HepG2 (cell line): Measurements from ENCODE around the gene GRM7. TPM values are rescaled to one million over a fixed set of nuclear protein-coding genes. Genes with fewer than 3 reads are reported as not detected.

Experiments used
- ATAC-seq: fragments of 200-7000 bp; cut with Tn5 transposase; 3 replicates; pipeline ENCODE4 v1.9.1; 2020; ENCODE audit warnings: mild to moderate bottlenecking, moderate library complexity
- Bru-seq: library from RNA; stranded (reverse); fragments of 400-500 nt; gene quantifications from one replicate; lab custom pipeline; 2021; lab: Mats Ljungman, UMichigan
- BruChase-seq, 2 experiments: library from RNA; stranded (reverse); fragments of 400-500 nt; gene quantifications; one replicate each; lab custom pipeline; 2021; lab: Mats Ljungman, UMichigan
- BruUV-seq: library from RNA; stranded (reverse); fragments of 400-500 nt; replicated peaks from 2 replicates; lab custom pipeline; 2021; lab: Mats Ljungman, UMichigan
- CTCF ChIA-PET: fragments of 300-600 bp; formaldehyde crosslinking; extraction: SDS; loops from one replicate; lab custom pipeline; 2021; ENCODE audit warnings: low total read pairs, inconsistent platforms, low intra/inter-chr PET ratio; lab: Yijun Ruan, JAX
- POLR2A ChIA-PET: fragments of 350-600 bp; sonication (Branson Sonifier 250); formaldehyde crosslinking; loops from one replicate; lab custom pipeline; 2020; ENCODE audit warnings: antibody characterized with exemption, inconsistent platforms; lab: Yijun Ruan, JAX
- DNase-seq: peaks from one replicate; pipeline ENCODE4 v3.0.0-alpha.2; 2015; ENCODE audit warnings: low spot score
- FAIRE-seq: peaks from 3 replicates; lab custom pipeline; 2011; peaks lifted over from hg19 to GRCh38; lab: Jason Lieb, UNC
- H2AFZ ChIP-seq: one replicate; pipeline ENCODE4 v1.6.1; 2011; ENCODE audit warnings: low read length, inconsistent platforms
- H3K27ac ChIP-seq: fragments of 300-600 bp; 3 replicates; pipeline ENCODE4 v1.8.0; 2011; ENCODE audit warnings: mixed run types, mild to moderate bottlenecking, mixed read lengths, low read length, inconsistent platforms; ENCODE audit not compliant: insufficient read depth; ENCODE audit errors: extremely low read length
- H3K27me3 ChIP-seq, 2 experiments: fragments of 200-600 bp in 1 of 2; 2 replicates in 1 of 2; 3 replicates in 1 of 2; pipeline versions ENCODE4 v1.6.0 to v1.8.0; 2011; ENCODE audit warnings: low read length in 2 of 2, mild to moderate bottlenecking in 2 of 2, moderate library complexity in 2 of 2, inconsistent platforms in 1 of 2; ENCODE audit not compliant: insufficient read depth in 2 of 2, control insufficient read depth in 1 of 2
- H3K36me3 ChIP-seq, 2 experiments: fragments of 200-600 bp in 1 of 2; replicated peaks in 1 of 2; 2 replicates in 1 of 2; 3 replicates in 1 of 2; pipeline versions ENCODE4 v1.5.1 to v1.8.0; 2011; ENCODE audit warnings: low read length in 2 of 2, inconsistent platforms in 1 of 2; ENCODE audit not compliant: insufficient read depth in 2 of 2, control insufficient read depth in 1 of 2
- H3K4me1 ChIP-seq: 2 replicates; pipeline ENCODE4 v1.5.1; 2012; ENCODE audit warnings: low read length, inconsistent platforms; ENCODE audit not compliant: insufficient read depth
- H3K4me2 ChIP-seq: 2 replicates; pipeline ENCODE4 v1.6.0; 2011; ENCODE audit warnings: low read depth, low read length, inconsistent platforms
- H3K4me3 ChIP-seq, 3 experiments: fragments of 200-600 bp in 1 of 3; sonication (generic), shearing (Covaris generic) in 1 of 3; replicated peaks in 1 of 3; 2 replicates each; pipeline ENCODE4 v1.5.1; 2011 to 2016; ENCODE audit warnings: low read length in 3 of 3, inconsistent platforms in 2 of 3, low read depth in 2 of 3, mild to moderate bottlenecking in 2 of 3, control low read depth in 1 of 3, mixed read lengths in 1 of 3; ENCODE audit not compliant: insufficient read depth in 1 of 3
- H3K79me2 ChIP-seq: one replicate; pipeline ENCODE4 v1.6.1; 2011; ENCODE audit warnings: low read length, inconsistent platforms; ENCODE audit not compliant: insufficient read depth
- H3K9ac ChIP-seq: 2 replicates; pipeline ENCODE4 v1.6.0; 2011; ENCODE audit warnings: mild to moderate bottlenecking, low read depth, low read length, inconsistent platforms; ENCODE audit not compliant: insufficient read depth
- H3K9me3 ChIP-seq: 2 replicates; pipeline ENCODE4 v1.5.1; 2012; ENCODE audit warnings: mild to moderate bottlenecking, low read length
- H4K20me1 ChIP-seq: 2 replicates; pipeline ENCODE4 v1.6.0; 2011; ENCODE audit warnings: inconsistent platforms, mild to moderate bottlenecking, low read length, moderate library complexity; ENCODE audit not compliant: insufficient read depth
- ATF2 ChIP-seq: sonication (generic); formaldehyde crosslinking; IDR thresholded peaks from 2 replicates; pipeline ENCODE4 v1.4.0; 2020; ENCODE audit warnings: missing genetic modification reagents
- CCDC6 ChIP-seq: sonication (generic); formaldehyde crosslinking; IDR thresholded peaks from 2 replicates; pipeline ENCODE4 v1.8.1; 2022; ENCODE audit warnings: mild to moderate bottlenecking, missing genetic modification reagents, moderate library complexity
- CREM ChIP-seq, 2 experiments: sonication (generic) in 1 of 2; formaldehyde crosslinking in 1 of 2; IDR thresholded peaks; 2 replicates each; pipeline versions ENCODE4 v1.4.0 to v1.6.1; 2016 to 2020; ENCODE audit warnings: antibody characterized with exemption in 1 of 2, mild to moderate bottlenecking in 1 of 2, missing genetic modification reagents in 1 of 2
- GZF1 ChIP-seq: sonication (generic); formaldehyde crosslinking; IDR thresholded peaks from 2 replicates; pipeline ENCODE4 v1.5.1; 2020; ENCODE audit warnings: mild to moderate bottlenecking, missing genetic modification reagents
- HCFC1 ChIP-seq: fragments of 150-350 bp; IDR thresholded peaks from 2 replicates; pipeline ENCODE4 v1.6.1; 2014; ENCODE audit warnings: low read depth, low read length
- HNRNPL ChIP-seq: fragments of 200-400 bp; formaldehyde crosslinking; IDR thresholded peaks from 2 replicates; pipeline ENCODE4 v1.6.1; 2017; ENCODE audit warnings: mild to moderate bottlenecking, low read depth, low read length
- KDM6A ChIP-seq: IDR thresholded peaks from 2 replicates; pipeline ENCODE4 v1.6.1; 2016; ENCODE audit warnings: low read depth
- MED8 ChIP-seq: sonication (generic); formaldehyde crosslinking; IDR thresholded peaks from 2 replicates; pipeline ENCODE4 v1.8.1; 2023; ENCODE audit warnings: mild to moderate bottlenecking, missing genetic modification reagents; ENCODE audit not compliant: insufficient replicate concordance
- NRL ChIP-seq: sonication (generic); formaldehyde crosslinking; IDR thresholded peaks from 2 replicates; pipeline ENCODE4 v1.5.0; 2020; ENCODE audit warnings: missing genetic modification reagents, mild to moderate bottlenecking, moderate library complexity, borderline replicate concordance
- PHF21A ChIP-seq: sonication (generic); formaldehyde crosslinking; IDR thresholded peaks from 2 replicates; pipeline ENCODE4 v1.5.0; 2020; ENCODE audit warnings: mild to moderate bottlenecking, missing genetic modification reagents
- RBAK ChIP-seq: sonication (generic); formaldehyde crosslinking; IDR thresholded peaks from 2 replicates; pipeline ENCODE4 v1.5.1; 2020; ENCODE audit warnings: mild to moderate bottlenecking, missing genetic modification reagents
- SMAD9 ChIP-seq: sonication (generic); formaldehyde crosslinking; IDR thresholded peaks from 2 replicates; pipeline ENCODE4 v1.5.1; 2020; ENCODE audit warnings: mild to moderate bottlenecking, missing genetic modification reagents
- ZFP90 ChIP-seq: sonication (generic); formaldehyde crosslinking; IDR thresholded peaks from 2 replicates; pipeline ENCODE4 v1.8.0; 2022; ENCODE audit warnings: missing genetic modification reagents, mild to moderate bottlenecking, inconsistent platforms, borderline replicate concordance
- ZNF503 ChIP-seq: sonication (generic); formaldehyde crosslinking; IDR thresholded peaks from 2 replicates; pipeline ENCODE4 v1.4.0; 2020; ENCODE audit warnings: missing genetic modification reagents
- ZNF558 ChIP-seq: sonication (generic); formaldehyde crosslinking; IDR thresholded peaks from 2 replicates; pipeline ENCODE4 v1.9.0; 2022; ENCODE audit warnings: mild to moderate bottlenecking, missing genetic modification reagents, borderline replicate concordance
- WGBS: methylation state at CpG from one replicate; pipeline ENCODE4 v1.1.6; 2017; ENCODE audit warnings: low lambda C conversion rate; 5-methylcytosine and 5-hydroxymethylcytosine counted together
- in situ Hi-C: cut with HindIII; loops from 2 replicates; pipeline ENCODE4 v1.10.0; 2017; ENCODE audit warnings: low pct_unique_long_range_greater_than_20kb; ENCODE audit not compliant: extremely low pct_ligation_motif_present
- intact Hi-C: fragments of 100-400 bp; cut with micrococcal nuclease; formaldehyde crosslinking; loops from one replicate; pipeline ENCODE4 v1.10.0; 2022; ENCODE audit not compliant: unreplicated experiment
- long read RNA-seq, 2 experiments: library from RNA in 1 of 2; library from polyadenylated mRNA in 1 of 2; stranded (forward) in 1 of 2; unstranded in 1 of 2; transcript quantifications; one replicate each; pipeline ENCODE4 v2.0.0, GENCODE V29; 2019 to 2022
- polyA minus RNA-seq, 3 experiments: library from RNA; depleted of rRNA, polyadenylated mRNA; stranded (reverse); fragments of >200 nt; gene quantifications; 2 replicates each; pipeline ENCODE4 v1.2.3, GENCODE V29; 2011; ENCODE audit warnings: low replicate concordance in 1 of 3
- polyA plus RNA-seq, 8 experiments: library from polyadenylated mRNA; depleted of rRNA in 3 of 8; stranded (reverse) in 7 of 8; unstranded in 1 of 8; fragments of >200 nt; fragmentation: Illumina TruSeq in 4 of 8; extraction: Trizol in 4 of 8; gene quantifications; 2 replicates each; pipeline versions ENCODE4 v1.2.1 to v1.2.3, GENCODE V29; 2011 to 2016; ENCODE audit warnings: low read depth in 4 of 8, missing spikeins in 1 of 8, mixed read lengths in 1 of 8; ENCODE audit not compliant: insufficient read depth in 1 of 8
- total RNA-seq, 5 experiments: library from RNA; depleted of rRNA; stranded (reverse); fragments of >200 nt; fragmentation: Illumina TruSeq; extraction: Trizol; gene quantifications; 2 replicates each; pipeline ENCODE4 v1.2.3, GENCODE V29; 2016; ENCODE audit warnings: low read depth in 1 of 5

Gene GRM7
- not detected in 2 replicates for total RNA-seq (2016; rRNA removed; fragmentation: Illumina TruSeq; extraction: Trizol)
- not detected in 2 replicates for total RNA-seq (2016; cell fraction: cytosol; rRNA removed; fragmentation: Illumina TruSeq; extraction: Trizol; ENCODE audit: low read depth)
- not detected in 2 replicates for total RNA-seq (2016; cell fraction: insoluble cytoplasmic fraction; rRNA removed; fragmentation: Illumina TruSeq; extraction: Trizol)
- total RNA-seq (2016; cell fraction: membrane; rRNA removed; fragmentation: Illumina TruSeq; extraction: Trizol), result not detected in 2 replicates
- total RNA-seq (2016; cell fraction: nucleus; rRNA removed; fragmentation: Illumina TruSeq; extraction: Trizol), result not detected in 2 replicates
- polyA plus RNA-seq (2011; rRNA removed), result not detected in 2 replicates
- not detected in 2 replicates for polyA plus RNA-seq (2011; cell fraction: cytosol; rRNA removed)
- not detected in 2 replicates for polyA plus RNA-seq (2011; cell fraction: nucleus; rRNA removed)
- not detected in 2 replicates for polyA plus RNA-seq (2012)
- polyA plus RNA-seq (2016; cell fraction: cytosol; fragmentation: Illumina TruSeq; extraction: Trizol; ENCODE audit: low read depth), result not detected in 2 replicates
- polyA plus RNA-seq (2016; cell fraction: insoluble cytoplasmic fraction; fragmentation: Illumina TruSeq; extraction: Trizol; ENCODE audit: low read depth), result not detected in 2 replicates
- not detected in 2 replicates for polyA plus RNA-seq (2016; cell fraction: membrane; fragmentation: Illumina TruSeq; extraction: Trizol; ENCODE audit: low read depth)
- not detected in 2 replicates for polyA plus RNA-seq (2016; cell fraction: nucleus; fragmentation: Illumina TruSeq; extraction: Trizol; ENCODE audit: insufficient read depth, low read depth)
- polyA minus RNA-seq (2011; rRNA and poly(A)+ RNA removed; ENCODE audit: low replicate concordance), result 0.07 TPM in 1 of 2 replicates, not detected in the other
- polyA minus RNA-seq (2011; cell fraction: cytosol; rRNA and poly(A)+ RNA removed), result not detected in 2 replicates
- polyA minus RNA-seq (2011; cell fraction: nucleus; rRNA and poly(A)+ RNA removed), result not detected in 2 replicates
- percentile 0 among the genes with signal in this experiment for Bru-seq, nascent RNA
- percentile 1 among the genes with signal in this experiment for BruChase-seq, experiment 1, labeled RNA remaining after a 6-hour chase
- BruChase-seq, experiment 2, labeled RNA remaining after a 2-hour chase, result percentile 0 among the genes with signal in this experiment
- long read RNA-seq, experiment 1, result 0 reads
- long read RNA-seq, experiment 2, result 0 reads

- ATAC-seq, result no peak
Observed at GRCh38 chr3:6860954-6861624, at the start of gene GRM7. Gene GRM7, plus strand, starts transcription at chr3:6861115.

More at GRCh38 chr3:6860954-6861624, at the start of gene GRM7:
- POLR2A ChIA-PET, result no interaction called here
- Histone ChIP-seq H3K27me3 (no peaks in the 10 kb centered on the region; a peak in 1 of 5 replicates), H3K9me3 (no peaks in the 10 kb centered on the region), H3K27ac (no peak within 1 kb of the TSS), H4K20me1 (no peaks in the 10 kb centered on the region), H3K4me2 (no peak within 1 kb of the TSS), H3K4me1 (no peaks in the 10 kb centered on the region), H2AFZ (no peak within 1 kb of the TSS), H3K9ac (no peak within 1 kb of the TSS), H3K4me3 (no peak within 1 kb of the TSS), H3K79me2 (no peaks in the 10 kb centered on the region), H3K36me3 (no peaks in the 10 kb centered on the region)
- DNase-seq (no peak), FAIRE-seq (no peak)
- CTCF ChIA-PET, result no interaction called here
- TF ChIP-seq KDM6A (CRISPR knock-in tag) (no peak), PHF21A (CRISPR knock-in tag) (no peak), ZFP90 (CRISPR knock-in tag) (no peak), HNRNPL (no peak), ATF2 (CRISPR knock-in tag) (no peak), HCFC1 (no peak), GZF1 (CRISPR knock-in tag) (no peak), CREM (IDR thresholded peaks at IDR 0.05) (no peak), CREM (CRISPR knock-in tag; IDR thresholded peaks at IDR 0.05) (no peak), RBAK (CRISPR knock-in tag) (no peak), ZNF503 (no peak), ZNF558 (no peak), CCDC6 (CRISPR knock-in tag) (no peak), SMAD9 (CRISPR knock-in tag) (no peak), MED8 (CRISPR knock-in tag) (no peak), NRL (CRISPR knock-in tag) (no peak)
- WGBS, result 4% methylated on average over 7 of the region's 62 CpGs
- in situ Hi-C loops (no loop called here), intact Hi-C loops (no loop called here)
- no TSS peak for BruUV-seq
